ENCODE measurements around the gene HIBADH. TPM values are rescaled to one million over a fixed set of nuclear protein-coding genes. Genes with fewer than 3 reads are reported as not detected.

The HIBADH gene
- total RNA-seq, 1 experiment from 2014 or later: 51.5 TPM

DNA sequence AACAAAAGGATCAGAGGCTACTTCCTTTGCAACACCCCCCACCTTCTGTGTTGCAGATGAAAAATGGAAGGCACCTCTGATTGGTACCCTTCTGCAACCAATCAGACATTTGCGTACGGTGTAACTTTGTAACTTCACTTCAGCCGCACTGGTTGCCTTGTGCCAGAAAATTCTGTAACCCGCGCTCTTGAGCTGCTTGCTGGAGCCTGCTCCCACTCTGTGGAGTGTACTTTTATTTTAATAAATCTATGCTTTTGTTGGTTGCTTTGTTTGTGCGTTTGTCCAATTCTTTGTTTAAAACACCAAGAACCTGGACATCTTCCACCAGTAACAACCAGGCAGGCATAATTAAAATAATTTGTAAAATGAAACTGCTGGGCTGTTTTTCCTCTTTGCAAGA is 45.8 kb upstream of the HIBADH start:
- BruUV-seq (replicated peaks): no TSS peak
- Mint-ChIP-seq H3K4me1 (ENCODE audit: insufficient read depth, unreplicated experiment) (peaks cover 12% of the 10 kb centered on the region), H3K27me3 (ENCODE audit: insufficient read depth, unreplicated experiment) (no peaks in the 10 kb centered on the region), H3K9me3 (ENCODE audit: unreplicated experiment) (no peaks in the 10 kb centered on the region), H3K4me3 (ENCODE audit: unreplicated experiment) (no peak overlapping the region), H3K27ac (ENCODE audit: low read depth, unreplicated experiment) (no peak overlapping the region), H3K36me3 (ENCODE audit: insufficient read depth, unreplicated experiment) (no peaks in the 10 kb centered on the region)
- TF ChIP-seq, protein P1, sequence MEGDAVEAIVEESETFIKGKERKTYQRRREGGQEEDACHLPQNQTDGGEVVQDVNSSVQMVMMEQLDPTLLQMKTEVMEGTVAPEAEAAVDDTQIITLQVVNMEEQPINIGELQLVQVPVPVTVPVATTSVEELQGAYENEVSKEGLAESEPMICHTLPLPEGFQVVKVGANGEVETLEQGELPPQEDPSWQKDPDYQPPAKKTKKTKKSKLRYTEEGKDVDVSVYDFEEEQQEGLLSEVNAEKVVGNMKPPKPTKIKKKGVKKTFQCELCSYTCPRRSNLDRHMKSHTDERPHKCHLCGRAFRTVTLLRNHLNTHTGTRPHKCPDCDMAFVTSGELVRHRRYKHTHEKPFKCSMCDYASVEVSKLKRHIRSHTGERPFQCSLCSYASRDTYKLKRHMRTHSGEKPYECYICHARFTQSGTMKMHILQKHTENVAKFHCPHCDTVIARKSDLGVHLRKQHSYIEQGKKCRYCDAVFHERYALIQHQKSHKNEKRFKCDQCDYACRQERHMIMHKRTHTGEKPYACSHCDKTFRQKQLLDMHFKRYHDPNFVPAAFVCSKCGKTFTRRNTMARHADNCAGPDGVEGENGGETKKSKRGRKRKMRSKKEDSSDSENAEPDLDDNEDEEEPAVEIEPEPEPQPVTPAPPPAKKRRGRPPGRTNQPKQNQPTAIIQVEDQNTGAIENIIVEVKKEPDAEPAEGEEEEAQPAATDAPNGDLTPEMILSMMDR (IDR thresholded peaks at IDR 0.05; ENCODE audit: unreplicated experiment): no peak
- ChIA-PET POLR2A (interaction anchor here (1.4 to 1.6 kb wide), 2 partner anchors 32 kb away, joined by 5 to 8 read pairs; partner anchors contain the start of gene TAX1BP1), CTCF (no interaction called here)
- intact Hi-C loops (cut with micrococcal nuclease): no loop called here
- DNase-seq (ENCODE audit: unreplicated experiment): no peak

DNA sequence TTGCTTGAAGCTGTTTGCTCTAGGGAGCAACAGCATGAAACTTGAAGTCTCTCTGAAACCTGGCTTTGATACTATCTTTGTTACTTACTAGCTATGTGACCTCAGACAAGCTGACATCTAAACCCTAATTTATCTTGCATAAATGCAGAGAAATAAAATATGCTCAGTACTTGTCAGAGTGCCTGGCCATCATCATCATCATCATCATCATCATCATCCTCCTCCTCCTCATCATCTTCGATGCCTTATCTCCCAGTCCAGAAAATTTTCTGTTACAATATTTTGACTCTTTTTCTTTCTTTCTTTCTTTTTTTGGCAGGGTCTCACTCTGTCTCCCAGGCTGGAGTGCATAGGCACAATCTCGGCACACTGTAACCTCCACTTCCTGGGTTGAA is 42.5 kb upstream of the HIBADH start:
- no peaks in the 10 kb centered on the region for H3K9me3 Mint-ChIP-seq (ENCODE audit: unreplicated experiment)
- H3K27ac Mint-ChIP-seq (ENCODE audit: low read depth, unreplicated experiment): no peak overlapping the region
- peaks cover 12% of the 10 kb centered on the region for H3K4me1 Mint-ChIP-seq (ENCODE audit: insufficient read depth, unreplicated experiment)
- no TSS peak for BruUV-seq (replicated peaks)
- CTCF ChIA-PET: no interaction called here
- TF ChIP-seq, protein P1 (IDR thresholded peaks at IDR 0.05; ENCODE audit: unreplicated experiment): no peak
- POLR2A ChIA-PET: interaction anchor here (0.7 to 1.4 kb wide), 3 partner anchors 34 to 313 kb away, joined by 3 to 4 read pairs (median 3); partner anchors contain the start of gene TAX1BP1
- no peaks in the 10 kb centered on the region for H3K36me3 Mint-ChIP-seq (ENCODE audit: insufficient read depth, unreplicated experiment)
- intact Hi-C loops (cut with micrococcal nuclease): no loop called here
- H3K27me3 Mint-ChIP-seq (ENCODE audit: insufficient read depth, unreplicated experiment): no peaks in the 10 kb centered on the region
- no peak for DNase-seq (ENCODE audit: unreplicated experiment)
- no peak overlapping the region for H3K4me3 Mint-ChIP-seq (ENCODE audit: unreplicated experiment)

DNA sequence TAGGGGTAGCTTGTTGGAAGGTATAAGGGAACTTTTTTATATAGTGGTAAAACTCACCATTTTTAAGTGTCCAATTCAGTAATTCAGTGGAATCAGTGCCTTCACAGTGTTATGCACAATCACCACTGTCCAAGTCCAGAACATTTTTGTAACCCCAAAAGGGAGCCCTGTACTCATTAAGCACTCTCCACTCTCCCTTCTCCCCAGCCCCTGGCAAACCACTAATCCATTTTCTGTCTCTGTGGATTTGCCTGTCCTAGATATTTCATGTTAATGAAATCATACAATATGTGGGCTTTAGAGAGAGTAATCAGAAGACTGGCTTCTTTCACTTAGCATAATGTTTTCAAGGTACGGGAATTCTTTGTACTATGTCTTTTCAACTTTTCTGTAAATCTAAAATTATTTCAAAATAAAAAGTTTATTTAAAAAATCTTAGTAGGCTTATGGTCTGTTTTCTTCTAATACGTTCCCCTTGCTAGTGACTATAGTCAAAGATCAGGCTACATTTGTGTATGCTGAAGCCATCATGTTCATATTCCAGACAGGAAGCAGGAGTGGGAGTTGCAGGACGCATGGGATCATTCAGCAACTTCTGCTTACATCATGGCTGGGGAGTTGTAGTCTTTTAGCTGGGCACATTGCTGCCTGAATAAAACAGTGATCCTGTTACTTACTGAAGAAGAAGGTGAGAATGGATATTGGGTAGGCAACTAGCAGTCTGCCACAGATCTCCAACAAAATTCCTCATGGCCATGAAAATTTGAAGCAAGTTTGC is 41.9 kb upstream of the HIBADH start:
- H3K36me3 Mint-ChIP-seq (ENCODE audit: insufficient read depth, unreplicated experiment): no peaks in the 10 kb centered on the region
- BruUV-seq (replicated peaks): no TSS peak
- H3K9me3 Mint-ChIP-seq (ENCODE audit: unreplicated experiment): no peaks in the 10 kb centered on the region
- peaks cover 9% of the 10 kb centered on the region for H3K4me1 Mint-ChIP-seq (ENCODE audit: insufficient read depth, unreplicated experiment)
- H3K27ac Mint-ChIP-seq (ENCODE audit: low read depth, unreplicated experiment): no peak overlapping the region
- H3K4me3 Mint-ChIP-seq (ENCODE audit: unreplicated experiment): no peak overlapping the region
- intact Hi-C loops (cut with micrococcal nuclease): no loop called here
- ChIA-PET CTCF (interaction anchor here (0.5 kb wide), 1 partner anchor 392 kb away, joined by 3 read pairs; no protein-coding TSS in a partner anchor), POLR2A (interaction anchor here (0.5 to 1.4 kb wide), 3 partner anchors 36 to 1635 kb away, joined by 3 to 4 read pairs (median 3); no protein-coding TSS in a partner anchor)
- no peaks in the 10 kb centered on the region for H3K27me3 Mint-ChIP-seq (ENCODE audit: insufficient read depth, unreplicated experiment)
- TF ChIP-seq, protein P1 (IDR thresholded peaks at IDR 0.05; ENCODE audit: unreplicated experiment): no peak
- DNase-seq (ENCODE audit: unreplicated experiment): no peak

DNA sequence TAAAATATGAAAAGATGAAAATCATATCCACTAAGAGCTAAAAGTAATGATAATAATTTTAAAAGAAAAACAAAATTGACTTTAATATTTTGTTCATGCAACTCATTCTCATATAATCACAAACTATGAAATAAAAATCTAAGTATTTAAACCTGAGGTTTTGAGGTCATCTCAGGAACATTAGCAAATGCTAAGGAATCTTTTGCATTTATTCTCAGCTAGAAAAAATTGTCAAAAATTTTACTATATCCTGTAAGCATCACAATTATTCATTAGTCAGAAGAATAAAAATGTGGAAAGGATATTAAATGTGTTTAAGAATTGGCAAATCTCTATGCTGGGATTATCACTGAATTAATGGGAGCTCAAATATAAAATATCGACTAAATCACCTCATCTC is 40.5 kb upstream of the HIBADH start:
- Mint-ChIP-seq H3K36me3 (ENCODE audit: insufficient read depth, unreplicated experiment) (no peaks in the 10 kb centered on the region), H3K4me3 (ENCODE audit: unreplicated experiment) (no peak overlapping the region), H3K27me3 (ENCODE audit: insufficient read depth, unreplicated experiment) (no peaks in the 10 kb centered on the region), H3K4me1 (ENCODE audit: insufficient read depth, unreplicated experiment) (peaks cover under 1% of the 10 kb centered on the region), H3K9me3 (ENCODE audit: unreplicated experiment) (no peaks in the 10 kb centered on the region), H3K27ac (ENCODE audit: low read depth, unreplicated experiment) (no peak overlapping the region)
- TF ChIP-seq, protein P1 (IDR thresholded peaks at IDR 0.05; ENCODE audit: unreplicated experiment): no peak
- POLR2A ChIA-PET: interaction anchor here (0.6 to 0.9 kb wide), 2 partner anchors 38 to 59 kb away, joined by 4 read pairs; no protein-coding TSS in a partner anchor
- BruUV-seq (replicated peaks): no TSS peak
- CTCF ChIA-PET: interaction anchor here (0.6 to 2.3 kb wide), 5 partner anchors 9 to 1051 kb away, joined by 3 to 7 read pairs (median 3); no protein-coding TSS in a partner anchor
- no peak for DNase-seq (ENCODE audit: unreplicated experiment)
- intact Hi-C loops (cut with micrococcal nuclease): no loop called here
